HepG2 (cell line): ENCODE measurements around the gene MTHFS. TPM values are rescaled to one million over a fixed set of nuclear protein-coding genes. Genes with fewer than 3 reads are reported as not detected.

Experiments
- ATAC-seq: fragments of 200-7000 bp; cut with Tn5 transposase; 3 replicates; pipeline ENCODE4 v1.9.1; 2020; ENCODE audit warnings: mild to moderate bottlenecking, moderate library complexity
- BruUV-seq: library from RNA; stranded (reverse); fragments of 400-500 nt; replicated peaks from 2 replicates; lab custom pipeline; 2021; lab: Mats Ljungman, UMichigan
- CTCF ChIA-PET: fragments of 300-600 bp; formaldehyde crosslinking; extraction: SDS; loops from one replicate; lab custom pipeline; 2021; ENCODE audit warnings: low total read pairs, inconsistent platforms, low intra/inter-chr PET ratio; lab: Yijun Ruan, JAX
- POLR2A ChIA-PET: fragments of 350-600 bp; sonication (Branson Sonifier 250); formaldehyde crosslinking; loops from one replicate; lab custom pipeline; 2020; ENCODE audit warnings: antibody characterized with exemption, inconsistent platforms; lab: Yijun Ruan, JAX
- DNase-seq: peaks from one replicate; pipeline ENCODE4 v3.0.0-alpha.2; 2015; ENCODE audit warnings: low spot score
- FAIRE-seq: peaks from 3 replicates; lab custom pipeline; 2011; peaks lifted over from hg19 to GRCh38; lab: Jason Lieb, UNC
- H2AFZ ChIP-seq: one replicate; pipeline ENCODE4 v1.6.1; 2011; ENCODE audit warnings: low read length, inconsistent platforms
- H3K27ac ChIP-seq: fragments of 300-600 bp; 3 replicates; pipeline ENCODE4 v1.8.0; 2011; ENCODE audit warnings: mixed run types, mild to moderate bottlenecking, mixed read lengths, low read length, inconsistent platforms; ENCODE audit not compliant: insufficient read depth; ENCODE audit errors: extremely low read length
- H3K27me3 ChIP-seq, 2 experiments: fragments of 200-600 bp in 1 of 2; 2 replicates in 1 of 2; 3 replicates in 1 of 2; pipeline versions ENCODE4 v1.6.0 to v1.8.0; 2011; ENCODE audit warnings: low read length in 2 of 2, mild to moderate bottlenecking in 2 of 2, moderate library complexity in 2 of 2, inconsistent platforms in 1 of 2; ENCODE audit not compliant: insufficient read depth in 2 of 2, control insufficient read depth in 1 of 2
- H3K36me3 ChIP-seq, 2 experiments: fragments of 200-600 bp in 1 of 2; replicated peaks in 1 of 2; 2 replicates in 1 of 2; 3 replicates in 1 of 2; pipeline versions ENCODE4 v1.5.1 to v1.8.0; 2011; ENCODE audit warnings: low read length in 2 of 2, inconsistent platforms in 1 of 2; ENCODE audit not compliant: insufficient read depth in 2 of 2, control insufficient read depth in 1 of 2
- H3K4me1 ChIP-seq: 2 replicates; pipeline ENCODE4 v1.5.1; 2012; ENCODE audit warnings: low read length, inconsistent platforms; ENCODE audit not compliant: insufficient read depth
- H3K4me2 ChIP-seq: 2 replicates; pipeline ENCODE4 v1.6.0; 2011; ENCODE audit warnings: low read depth, low read length, inconsistent platforms
- H3K4me3 ChIP-seq, 3 experiments: fragments of 200-600 bp in 1 of 3; sonication (generic), shearing (Covaris generic) in 1 of 3; replicated peaks in 1 of 3; 2 replicates each; pipeline ENCODE4 v1.5.1; 2011 to 2016; ENCODE audit warnings: low read length in 3 of 3, inconsistent platforms in 2 of 3, low read depth in 2 of 3, mild to moderate bottlenecking in 2 of 3, control low read depth in 1 of 3, mixed read lengths in 1 of 3; ENCODE audit not compliant: insufficient read depth in 1 of 3
- H3K79me2 ChIP-seq: one replicate; pipeline ENCODE4 v1.6.1; 2011; ENCODE audit warnings: low read length, inconsistent platforms; ENCODE audit not compliant: insufficient read depth
- H3K9ac ChIP-seq: 2 replicates; pipeline ENCODE4 v1.6.0; 2011; ENCODE audit warnings: mild to moderate bottlenecking, low read depth, low read length, inconsistent platforms; ENCODE audit not compliant: insufficient read depth
- H3K9me3 ChIP-seq: 2 replicates; pipeline ENCODE4 v1.5.1; 2012; ENCODE audit warnings: mild to moderate bottlenecking, low read length
- H4K20me1 ChIP-seq: 2 replicates; pipeline ENCODE4 v1.6.0; 2011; ENCODE audit warnings: inconsistent platforms, mild to moderate bottlenecking, low read length, moderate library complexity; ENCODE audit not compliant: insufficient read depth
- ELF4 ChIP-seq: sonication (generic); formaldehyde crosslinking; IDR thresholded peaks from 2 replicates; pipeline ENCODE4 v1.5.0; 2020; ENCODE audit warnings: missing genetic modification reagents, mild to moderate bottlenecking, moderate library complexity, borderline replicate concordance
- FLYWCH1 ChIP-seq: sonication (generic); formaldehyde crosslinking; IDR thresholded peaks from 2 replicates; pipeline ENCODE4 v1.8.1; 2023; ENCODE audit warnings: mild to moderate bottlenecking, missing genetic modification reagents
- FOSL2 ChIP-seq: sonication (generic); formaldehyde crosslinking; IDR thresholded peaks from 2 replicates; pipeline ENCODE4 v1.4.0; 2020; ENCODE audit warnings: missing genetic modification reagents
- HMG20A ChIP-seq: IDR thresholded peaks from 2 replicates; pipeline ENCODE4 v1.6.1; 2016; ENCODE audit warnings: borderline replicate concordance
- HNF4G ChIP-seq, 2 experiments: sonication (generic) in 1 of 2; formaldehyde crosslinking in 1 of 2; IDR thresholded peaks; 2 replicates each; pipeline versions ENCODE4 v1.4.0 to v1.6.1; 2011 to 2020; ENCODE audit warnings: borderline replicate concordance in 2 of 2, low read depth in 2 of 2, mild to moderate bottlenecking in 2 of 2, low read length in 1 of 2, missing genetic modification reagents in 1 of 2, moderate library complexity in 1 of 2
- JUN ChIP-seq: sonication (generic); formaldehyde crosslinking; IDR thresholded peaks from 2 replicates; pipeline ENCODE4 v1.4.0; 2020; ENCODE audit warnings: mild to moderate bottlenecking, missing genetic modification reagents
- KAT8 ChIP-seq: IDR thresholded peaks from 2 replicates; pipeline ENCODE4 v1.6.1; 2016; ENCODE audit warnings: missing genetic modification reagents, missing compliant biosample characterization
- MEF2D ChIP-seq: sonication (generic); formaldehyde crosslinking; IDR thresholded peaks from 2 replicates; pipeline ENCODE4 v1.5.1; 2020; ENCODE audit warnings: mild to moderate bottlenecking, missing genetic modification reagents
- ZIK1 ChIP-seq: sonication (generic); formaldehyde crosslinking; IDR thresholded peaks from 2 replicates; pipeline ENCODE4 v1.5.0; 2020; ENCODE audit warnings: mild to moderate bottlenecking, low read depth, missing genetic modification reagents, borderline replicate concordance
- ZNF251 ChIP-seq: sonication (generic); formaldehyde crosslinking; IDR thresholded peaks from 2 replicates; pipeline ENCODE4 v1.9.0; 2021; ENCODE audit warnings: mild to moderate bottlenecking, missing genetic modification reagents
- ZNF530 ChIP-seq: sonication (generic); formaldehyde crosslinking; IDR thresholded peaks from 2 replicates; pipeline ENCODE4 v1.5.0; 2020; ENCODE audit warnings: low read depth, mild to moderate bottlenecking, missing genetic modification reagents
- ZNF558 ChIP-seq: sonication (generic); formaldehyde crosslinking; IDR thresholded peaks from 2 replicates; pipeline ENCODE4 v1.9.0; 2022; ENCODE audit warnings: mild to moderate bottlenecking, missing genetic modification reagents, borderline replicate concordance
- ZNF749 ChIP-seq: sonication (generic); formaldehyde crosslinking; IDR thresholded peaks from 2 replicates; pipeline ENCODE4 v1.8.0; 2022; ENCODE audit warnings: mild to moderate bottlenecking, missing genetic modification reagents, moderate library complexity, borderline replicate concordance
- ZNF839 ChIP-seq: sonication (generic); formaldehyde crosslinking; IDR thresholded peaks from 2 replicates; pipeline ENCODE4 v1.4.0; 2020; ENCODE audit warnings: missing genetic modification reagents, mild to moderate bottlenecking, borderline replicate concordance
- WGBS: methylation state at CpG from one replicate; pipeline ENCODE4 v1.1.6; 2017; ENCODE audit warnings: low lambda C conversion rate; 5-methylcytosine and 5-hydroxymethylcytosine counted together
- in situ Hi-C: cut with HindIII; loops from 2 replicates; pipeline ENCODE4 v1.10.0; 2017; ENCODE audit warnings: low pct_unique_long_range_greater_than_20kb; ENCODE audit not compliant: extremely low pct_ligation_motif_present
- intact Hi-C: fragments of 100-400 bp; cut with micrococcal nuclease; formaldehyde crosslinking; loops from one replicate; pipeline ENCODE4 v1.10.0; 2022; ENCODE audit not compliant: unreplicated experiment
- polyA plus RNA-seq, 8 experiments: library from polyadenylated mRNA; depleted of rRNA in 3 of 8; stranded (reverse) in 7 of 8; unstranded in 1 of 8; fragments of >200 nt; fragmentation: Illumina TruSeq in 4 of 8; extraction: Trizol in 4 of 8; gene quantifications; 2 replicates each; pipeline versions ENCODE4 v1.2.1 to v1.2.3, GENCODE V29; 2011 to 2016; ENCODE audit warnings: low read depth in 4 of 8, missing spikeins in 1 of 8, mixed read lengths in 1 of 8; ENCODE audit not compliant: insufficient read depth in 1 of 8
- total RNA-seq, 5 experiments: library from RNA; depleted of rRNA; stranded (reverse); fragments of >200 nt; fragmentation: Illumina TruSeq; extraction: Trizol; gene quantifications; 2 replicates each; pipeline ENCODE4 v1.2.3, GENCODE V29; 2016; ENCODE audit warnings: low read depth in 1 of 5
- TF ChIP-seq, protein P1 (sequence below): sonication (generic); formaldehyde crosslinking; IDR thresholded peaks from 2 replicates; pipeline ENCODE4 v1.8.0; 2023; ENCODE audit warnings: mild to moderate bottlenecking, missing genetic modification reagents
- TF ChIP-seq, protein P2 (sequence below): sonication (generic); formaldehyde crosslinking; IDR thresholded peaks from 2 replicates; pipeline ENCODE4 v1.9.0; 2021; ENCODE audit warnings: missing genetic modification reagents, borderline replicate concordance

The MTHFS gene
- total and polyA plus RNA-seq, 2 of the 13 experiments (the other 11 are each of a cell fraction or from before 2014, with no cell fraction given), result 37.0 to 49.7 TPM

- Histone ChIP-seq H3K9me3 (no peaks in the 10 kb centered on the region), H3K4me3 (no peak overlapping the region), H3K79me2 (no peaks in the 10 kb centered on the region), H3K36me3 (no peaks in the 10 kb centered on the region), H3K4me2 (no peak overlapping the region), H3K4me1 (peaks cover 14% of the 10 kb centered on the region), H3K27ac (no peak overlapping the region), H2AFZ (no peak overlapping the region), H4K20me1 (no peaks in the 10 kb centered on the region), H3K27me3 (no peaks in the 10 kb centered on the region), H3K9ac (no peak overlapping the region)
- ChIA-PET CTCF (no interaction called here), POLR2A (interaction anchor here (2.0 kb wide), 1 partner anchor 18 kb away, joined by 4 read pairs; no protein-coding TSS in a partner anchor)
- intact Hi-C loops (no loop called here), in situ Hi-C loops (no loop called here)
- no peak for FAIRE-seq
- no peak for ATAC-seq
- BruUV-seq, result no TSS peak
- no peak for TF ChIP-seq KAT8 (CRISPR knock-in tag)
- no peak for TF ChIP-seq ZNF251
- TF ChIP-seq, protein P1, sequence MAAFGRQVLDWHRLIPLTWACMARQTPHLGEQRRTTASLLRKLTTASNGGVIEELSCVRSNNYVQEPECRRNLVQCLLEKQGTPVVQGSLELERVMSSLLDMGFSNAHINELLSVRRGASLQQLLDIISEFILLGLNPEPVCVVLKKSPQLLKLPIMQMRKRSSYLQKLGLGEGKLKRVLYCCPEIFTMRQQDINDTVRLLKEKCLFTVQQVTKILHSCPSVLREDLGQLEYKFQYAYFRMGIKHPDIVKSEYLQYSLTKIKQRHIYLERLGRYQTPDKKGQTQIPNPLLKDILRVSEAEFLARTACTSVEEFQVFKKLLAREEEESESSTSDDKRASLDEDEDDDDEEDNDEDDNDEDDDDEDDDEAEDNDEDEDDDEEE (CRISPR knock-in tag), result no peak
- TF ChIP-seq ZIK1, result no peak
- TF ChIP-seq MEF2D (CRISPR knock-in tag), result no peak
- WGBS, result 98% methylated on average over 4 of the region's 4 CpGs
- no peak for DNase-seq
Observed at GRCh38 chr15:79904271-79904670, 7.5 kb upstream of the MTHFS start.

DNA sequence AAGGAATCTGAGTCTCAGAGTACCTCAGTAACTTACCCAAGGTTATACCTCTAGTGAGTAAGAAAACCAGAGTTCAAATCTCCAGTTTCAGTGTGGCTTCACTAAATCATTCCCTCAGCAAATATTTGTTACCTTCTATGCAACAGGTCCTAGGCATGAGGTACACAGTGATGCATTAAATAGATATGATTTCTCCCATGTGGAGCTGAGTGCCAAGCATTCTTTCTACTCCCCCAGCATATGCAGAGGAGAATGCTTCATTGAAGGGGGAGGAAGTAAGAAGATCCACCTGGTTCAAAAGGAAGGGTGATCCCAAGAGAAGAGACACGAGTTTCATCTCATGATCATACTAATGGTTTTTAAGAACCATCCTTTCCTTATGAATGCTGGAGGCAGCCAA, 6.8 kb upstream of the MTHFS start:
- H3K79me2 ChIP-seq, result no peaks in the 10 kb centered on the region
- intact Hi-C loops (no loop called here), in situ Hi-C loops (no loop called here)
- no peak overlapping the region for H3K9ac ChIP-seq
- FAIRE-seq, result no peak
- H3K36me3 ChIP-seq, result no peaks in the 10 kb centered on the region
- no peak overlapping the region for H3K4me3 ChIP-seq
- ChIA-PET POLR2A (interaction anchor here (2.0 kb wide), 1 partner anchor 18 kb away, joined by 4 read pairs; no protein-coding TSS in a partner anchor), CTCF (no interaction called here)
- H3K27me3 ChIP-seq, result no peaks in the 10 kb centered on the region
- H3K9me3 ChIP-seq, result no peaks in the 10 kb centered on the region
- ATAC-seq, result no peak
- no TSS peak for BruUV-seq
- 77% methylated on average over 1 of the region's 1 CpG for WGBS
- H2AFZ ChIP-seq, result no peak overlapping the region
- H3K4me1 ChIP-seq, result peaks cover 15% of the 10 kb centered on the region
- H3K4me2 ChIP-seq, result no peak overlapping the region
- no peaks in the 10 kb centered on the region for H4K20me1 ChIP-seq
- no peak overlapping the region for H3K27ac ChIP-seq
- no peak for DNase-seq
- TF ChIP-seq ZNF558 (no peak), ELF4 (no peak), ZNF749 (no peak), ZNF530 (CRISPR knock-in tag) (no peak), FOSL2 (CRISPR knock-in tag) (no peak), ZNF839 (no peak), JUN (CRISPR knock-in tag) (no peak), FLYWCH1 (CRISPR knock-in tag) (no peak), HMG20A (no peak), HNF4G (IDR thresholded peaks at IDR 0.05; ENCODE audit: borderline replicate concordance, low read depth, low read length) (no peak), HNF4G (CRISPR knock-in tag; IDR thresholded peaks at IDR 0.05; ENCODE audit: borderline replicate concordance, low read depth) (no peak)
- TF ChIP-seq, protein P2, sequence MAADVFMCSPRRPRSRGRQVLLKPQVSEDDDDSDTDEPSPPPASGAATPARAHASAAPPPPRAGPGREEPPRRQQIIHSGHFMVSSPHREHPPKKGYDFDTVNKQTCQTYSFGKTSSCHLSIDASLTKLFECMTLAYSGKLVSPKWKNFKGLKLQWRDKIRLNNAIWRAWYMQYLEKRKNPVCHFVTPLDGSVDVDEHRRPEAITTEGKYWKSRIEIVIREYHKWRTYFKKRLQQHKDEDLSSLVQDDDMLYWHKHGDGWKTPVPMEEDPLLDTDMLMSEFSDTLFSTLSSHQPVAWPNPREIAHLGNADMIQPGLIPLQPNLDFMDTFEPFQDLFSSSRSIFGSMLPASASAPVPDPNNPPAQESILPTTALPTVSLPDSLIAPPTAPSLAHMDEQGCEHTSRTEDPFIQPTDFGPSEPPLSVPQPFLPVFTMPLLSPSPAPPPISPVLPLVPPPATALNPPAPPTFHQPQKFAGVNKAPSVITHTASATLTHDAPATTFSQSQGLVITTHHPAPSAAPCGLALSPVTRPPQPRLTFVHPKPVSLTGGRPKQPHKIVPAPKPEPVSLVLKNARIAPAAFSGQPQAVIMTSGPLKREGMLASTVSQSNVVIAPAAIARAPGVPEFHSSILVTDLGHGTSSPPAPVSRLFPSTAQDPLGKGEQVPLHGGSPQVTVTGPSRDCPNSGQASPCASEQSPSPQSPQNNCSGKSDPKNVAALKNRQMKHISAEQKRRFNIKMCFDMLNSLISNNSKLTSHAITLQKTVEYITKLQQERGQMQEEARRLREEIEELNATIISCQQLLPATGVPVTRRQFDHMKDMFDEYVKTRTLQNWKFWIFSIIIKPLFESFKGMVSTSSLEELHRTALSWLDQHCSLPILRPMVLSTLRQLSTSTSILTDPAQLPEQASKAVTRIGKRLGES (CRISPR knock-in tag), result no peak
